ENCODE results near the gene SLC17A1.

GRCh38 chr6:25866011-25866410, 34.2 kb upstream of the SLC17A1 start:
- TF ChIP-seq, protein P1, sequence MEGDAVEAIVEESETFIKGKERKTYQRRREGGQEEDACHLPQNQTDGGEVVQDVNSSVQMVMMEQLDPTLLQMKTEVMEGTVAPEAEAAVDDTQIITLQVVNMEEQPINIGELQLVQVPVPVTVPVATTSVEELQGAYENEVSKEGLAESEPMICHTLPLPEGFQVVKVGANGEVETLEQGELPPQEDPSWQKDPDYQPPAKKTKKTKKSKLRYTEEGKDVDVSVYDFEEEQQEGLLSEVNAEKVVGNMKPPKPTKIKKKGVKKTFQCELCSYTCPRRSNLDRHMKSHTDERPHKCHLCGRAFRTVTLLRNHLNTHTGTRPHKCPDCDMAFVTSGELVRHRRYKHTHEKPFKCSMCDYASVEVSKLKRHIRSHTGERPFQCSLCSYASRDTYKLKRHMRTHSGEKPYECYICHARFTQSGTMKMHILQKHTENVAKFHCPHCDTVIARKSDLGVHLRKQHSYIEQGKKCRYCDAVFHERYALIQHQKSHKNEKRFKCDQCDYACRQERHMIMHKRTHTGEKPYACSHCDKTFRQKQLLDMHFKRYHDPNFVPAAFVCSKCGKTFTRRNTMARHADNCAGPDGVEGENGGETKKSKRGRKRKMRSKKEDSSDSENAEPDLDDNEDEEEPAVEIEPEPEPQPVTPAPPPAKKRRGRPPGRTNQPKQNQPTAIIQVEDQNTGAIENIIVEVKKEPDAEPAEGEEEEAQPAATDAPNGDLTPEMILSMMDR (IDR thresholded peaks at IDR 0.05), result no peak
- TF ChIP-seq POLR2A (IDR thresholded peaks at IDR 0.05), result no peak
